GM21529 (cell line): Measurements from ENCODE around the gene SNX5.

Source experiments
- ATAC-seq: cut with Tn5 transposase; IDR thresholded peaks from one replicate; pipeline ENCODE4 v1.9.1; 2021; ENCODE audit not compliant: unreplicated experiment

The SNX5 gene

DNA sequence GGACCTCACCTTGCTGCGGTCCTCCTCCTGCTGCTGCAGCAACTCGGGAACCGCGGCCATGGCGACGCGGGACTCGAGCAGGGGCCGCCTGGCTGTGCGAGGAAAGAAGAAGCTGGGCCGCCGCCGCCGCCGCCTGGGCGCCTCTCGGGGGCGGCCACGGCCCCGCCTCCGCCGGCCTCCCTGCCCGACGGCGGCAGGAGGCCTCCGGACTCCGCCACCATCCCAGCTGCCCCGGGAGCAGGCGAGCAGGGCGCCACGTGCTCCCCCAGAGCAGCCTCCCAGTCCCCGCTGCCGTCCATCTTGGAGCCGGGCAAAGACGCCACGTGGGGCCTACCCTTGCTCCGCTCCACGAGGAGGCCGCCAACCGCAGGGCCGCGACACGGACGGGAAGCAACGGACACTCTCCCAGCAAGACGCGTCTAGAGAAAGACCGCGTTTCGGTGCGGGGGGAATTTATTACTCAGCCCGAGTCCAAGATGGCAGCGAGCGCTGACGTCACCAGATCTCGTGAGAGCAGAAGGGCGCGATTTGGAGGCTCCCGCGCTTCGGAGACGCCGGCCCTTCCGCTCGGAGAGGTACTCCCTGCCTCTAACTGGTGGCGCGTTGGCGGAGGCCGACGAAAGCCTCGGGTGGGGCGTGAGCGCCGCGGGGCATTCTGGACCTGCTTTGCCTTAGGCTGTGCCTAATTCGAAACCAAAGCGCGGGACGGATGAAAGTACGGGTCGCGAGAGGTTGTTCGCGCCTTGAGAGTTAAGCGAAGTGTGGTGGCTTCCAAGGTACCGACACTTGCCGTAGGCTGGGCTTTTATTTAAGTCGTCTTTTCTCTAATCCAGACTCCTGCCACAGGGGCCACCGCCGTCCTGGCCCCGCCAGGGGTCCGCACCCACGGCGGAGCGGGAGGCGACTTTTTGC lies at the start of gene SNX5, which contains the start of gene MGME1:
Gene SNX5, minus strand, starts transcription at position 429 of the 912 bp plus-strand sequence. Its CDS starts 369 bp downstream, at position 60.
Gene MGME1, plus strand, starts transcription at position 653 of the 912 bp plus-strand sequence. CDS start 842 bp downstream, outside the sequence.
- peak; percentile 79 for ATAC-seq

DNA sequence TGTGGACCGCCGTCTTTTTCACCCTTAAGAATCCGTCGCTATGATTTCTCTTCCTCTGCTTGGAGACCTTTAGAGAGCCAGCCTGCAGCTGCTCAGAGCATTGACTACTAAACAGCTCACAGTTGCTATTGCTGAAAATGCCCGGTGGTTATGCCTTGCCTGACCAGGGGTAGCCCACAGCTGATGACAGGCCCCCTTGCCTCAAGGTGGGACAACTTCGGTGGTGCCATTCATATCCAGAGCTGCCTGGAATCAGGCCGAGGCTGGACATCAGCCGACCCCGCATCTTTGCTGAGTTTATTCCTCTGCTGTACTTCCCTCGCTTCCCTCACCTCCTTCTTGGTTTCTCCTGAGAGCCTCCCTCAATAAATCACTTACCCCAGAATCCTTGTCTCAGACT lies 49.5 kb upstream of the SNX5 start:
- ATAC-seq: no peak

DNA sequence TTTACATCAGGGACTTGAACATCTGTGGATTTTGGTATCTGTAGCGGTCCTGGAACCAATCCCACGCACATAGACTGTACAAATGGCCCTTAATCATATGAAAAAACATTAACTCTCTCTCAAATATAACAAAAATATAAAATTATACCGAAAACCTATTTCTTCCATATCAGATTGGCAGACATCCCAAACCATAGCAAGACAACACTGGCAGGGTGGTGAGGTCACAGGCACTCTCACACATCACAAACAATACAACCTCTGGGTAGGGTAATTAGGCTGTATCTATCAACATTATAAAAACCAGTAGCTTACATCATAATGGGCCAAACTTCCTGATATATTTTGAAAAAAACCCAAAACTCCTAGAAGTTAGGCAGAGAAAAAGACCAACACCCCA lies 48.2 kb upstream of the SNX5 start:
- no peak for ATAC-seq

DNA sequence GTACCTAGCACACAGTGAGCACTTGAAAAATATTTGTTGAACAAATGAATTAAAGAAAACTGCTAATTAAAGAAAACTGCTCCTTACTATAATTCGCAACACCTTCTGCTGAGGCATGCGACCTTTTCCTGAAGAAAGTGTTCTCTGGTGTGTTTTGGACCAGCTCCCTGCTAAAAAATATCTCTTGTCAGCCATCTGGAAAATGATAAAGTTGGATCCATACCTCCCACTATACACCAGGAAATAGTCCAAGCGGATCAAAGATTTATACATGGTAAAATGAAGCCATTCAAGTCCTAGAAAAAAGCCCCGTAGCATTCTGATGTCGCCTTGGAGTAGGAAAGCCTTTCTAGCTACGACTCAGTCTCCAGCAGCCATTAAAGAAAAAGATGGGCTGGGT lies 45.8 kb upstream of the SNX5 start:
- ATAC-seq: no peak

DNA sequence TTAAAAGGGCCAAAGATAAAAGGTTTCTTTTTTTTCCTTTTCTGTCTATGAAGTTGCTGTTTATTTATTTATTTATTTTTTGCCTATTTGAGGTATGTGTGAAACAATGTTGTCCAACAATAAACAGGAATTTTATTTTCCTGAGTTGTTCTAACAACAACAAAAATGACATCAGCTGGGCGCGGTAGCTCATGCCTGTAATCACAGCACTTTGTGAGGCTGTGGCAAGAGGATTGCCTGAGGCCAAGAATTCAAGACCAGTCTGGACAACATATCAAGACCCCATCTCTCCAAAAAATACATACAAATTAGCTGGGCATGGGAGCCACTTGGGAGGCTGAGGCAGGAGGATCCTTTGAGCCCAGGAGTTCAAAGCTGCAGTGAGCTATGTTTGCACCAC lies 44.3 kb upstream of the SNX5 start:
- no peak for ATAC-seq

DNA sequence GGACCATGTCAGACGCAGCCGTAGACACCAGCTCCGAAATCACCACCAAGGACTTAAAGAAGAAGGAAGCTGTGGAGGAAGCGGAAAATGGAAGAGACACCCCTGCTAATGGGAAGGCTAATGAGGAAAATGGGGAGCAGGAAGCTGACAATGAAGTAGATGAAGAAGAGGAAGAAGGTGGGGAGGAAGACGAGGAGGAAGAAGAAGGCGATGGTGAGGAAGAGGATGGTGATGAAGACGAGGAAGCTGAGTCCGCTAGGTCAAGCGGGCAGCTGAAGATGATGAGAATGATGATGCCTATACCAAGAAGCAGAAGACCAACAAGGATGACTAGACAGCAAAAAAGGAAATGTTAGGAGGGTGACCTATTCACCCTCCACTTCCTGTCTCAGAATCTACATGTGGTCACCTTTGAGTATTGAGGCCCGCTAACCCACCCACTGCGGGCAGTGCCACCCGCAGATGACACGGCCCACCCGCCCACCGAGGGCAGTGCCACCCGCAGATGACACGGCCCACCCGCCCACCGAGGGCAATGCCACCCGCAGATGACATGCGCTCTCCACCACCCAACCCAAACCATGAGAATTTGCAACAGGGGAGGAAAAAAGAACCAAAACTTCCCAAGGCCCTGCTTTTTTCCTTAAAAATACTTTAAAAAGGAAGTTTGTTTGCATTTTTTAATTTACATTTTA lies 43.5 kb upstream of the SNX5 start:
- ATAC-seq: no peak

DNA sequence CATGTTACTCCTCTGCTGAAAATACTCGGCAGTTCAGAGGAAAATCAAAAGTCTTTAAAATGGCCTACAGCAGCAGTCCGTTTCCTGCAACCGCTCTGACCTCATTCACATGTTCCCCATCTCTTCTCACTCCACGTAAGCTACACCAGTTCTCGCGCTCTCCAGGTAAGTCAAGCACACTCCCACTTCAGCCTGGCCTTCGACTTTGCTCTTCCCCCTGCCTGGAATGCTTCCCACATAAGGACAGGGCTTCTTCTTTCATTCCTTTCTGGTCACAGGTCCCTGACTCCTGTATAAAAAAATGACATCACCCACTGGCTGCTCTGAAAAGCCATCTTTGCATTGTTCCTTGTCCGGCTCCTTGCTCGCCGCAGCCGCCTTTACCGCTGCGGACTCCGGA lies 42.9 kb upstream of the SNX5 start:
- no peak for ATAC-seq

DNA sequence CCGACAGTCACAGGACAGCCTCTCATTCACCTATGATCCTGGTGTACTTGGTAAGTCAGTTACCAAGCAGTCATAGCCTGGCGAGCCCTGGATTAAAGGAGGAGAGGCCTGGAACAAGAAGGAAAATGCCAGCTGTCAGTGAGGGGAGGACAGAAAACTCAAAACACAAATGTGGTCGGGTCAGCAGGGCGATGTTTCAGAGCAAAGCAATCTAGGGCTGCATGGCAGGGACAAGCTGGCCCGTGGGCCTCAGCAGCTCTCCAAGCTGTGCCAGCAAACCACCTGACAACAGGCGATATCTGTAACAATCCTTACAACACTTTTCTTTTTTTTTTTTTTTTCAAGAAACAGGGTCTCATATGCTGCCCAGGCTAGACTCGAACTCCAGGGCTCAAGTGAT lies 40.5 kb upstream of the SNX5 start:
- ATAC-seq: no peak

DNA sequence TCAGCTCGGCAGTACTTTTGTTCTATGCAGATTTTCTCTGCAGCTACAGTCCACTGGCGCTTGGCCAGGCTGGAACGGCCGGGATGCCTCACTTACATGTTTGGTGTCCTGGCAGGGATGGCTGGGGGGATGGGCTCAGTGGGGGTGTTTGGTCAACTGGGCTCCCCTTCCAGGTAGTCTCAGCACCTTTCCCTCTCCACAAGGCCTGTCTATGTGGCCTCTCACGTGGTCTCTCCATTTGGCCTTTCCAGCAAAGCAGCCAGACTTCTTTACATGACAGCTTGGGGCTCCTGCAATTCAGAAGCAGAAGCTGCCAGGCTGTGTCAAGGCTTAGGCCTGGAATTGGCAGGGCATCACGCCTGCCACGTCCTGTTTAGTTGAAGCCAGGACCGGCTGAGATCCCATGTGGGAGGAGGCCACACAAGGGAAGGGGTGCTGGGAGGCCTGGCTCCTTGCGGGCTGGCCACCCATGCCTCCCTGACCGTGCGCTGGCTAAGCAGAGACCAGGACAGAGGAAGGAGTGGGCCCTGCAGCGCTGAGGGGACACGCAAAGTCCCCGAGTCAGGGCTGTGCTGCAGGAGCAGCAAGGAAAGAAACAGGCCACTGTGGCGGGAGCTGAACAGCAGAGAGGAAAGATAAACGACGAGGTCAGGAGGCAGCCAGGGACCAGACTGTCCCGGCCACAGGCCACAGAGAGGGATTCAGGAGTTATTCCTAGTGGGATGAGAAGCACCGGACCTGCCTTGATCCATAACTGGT lies 39.1 kb upstream of the SNX5 start:
- no peak for ATAC-seq

DNA sequence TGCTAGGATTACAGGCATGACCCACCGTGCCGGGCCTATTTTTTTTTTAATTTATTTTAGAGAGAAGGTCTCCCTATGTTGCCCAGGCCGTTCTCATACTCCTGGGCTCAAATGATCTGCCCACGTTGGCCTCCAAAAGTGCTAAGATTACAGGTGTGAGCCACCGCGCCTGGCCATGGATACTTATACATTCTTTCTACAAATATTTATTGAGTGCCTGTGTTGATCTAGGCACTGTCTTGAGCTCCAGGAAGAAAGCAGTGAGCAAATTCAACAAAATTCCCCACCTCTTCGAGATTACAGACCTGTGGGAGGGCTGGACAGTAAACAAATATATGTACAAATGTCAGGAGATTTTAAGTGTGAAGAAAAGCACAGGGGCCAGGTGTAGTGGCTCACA lies 38.1 kb upstream of the SNX5 start:
- no peak for ATAC-seq

DNA sequence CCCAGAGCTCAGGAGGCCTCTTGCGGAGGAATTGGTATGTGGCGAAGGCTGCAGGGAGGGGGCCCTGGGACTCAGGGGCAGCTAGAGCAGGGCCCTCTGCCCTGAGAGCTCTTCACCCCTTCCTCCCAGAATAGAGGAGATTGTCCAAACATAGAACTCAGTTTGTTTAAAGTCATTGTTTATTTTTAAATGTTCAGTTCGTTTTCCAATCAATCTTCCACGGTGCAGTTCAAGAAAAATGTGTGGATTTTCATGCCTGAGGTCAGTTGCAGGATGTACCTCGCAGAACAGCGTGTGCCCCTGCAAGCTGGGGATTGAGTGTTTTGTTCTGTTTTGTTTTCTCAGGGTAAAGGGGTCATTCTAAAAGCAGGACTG lies 37.4 kb upstream of the SNX5 start:
- no peak for ATAC-seq

DNA sequence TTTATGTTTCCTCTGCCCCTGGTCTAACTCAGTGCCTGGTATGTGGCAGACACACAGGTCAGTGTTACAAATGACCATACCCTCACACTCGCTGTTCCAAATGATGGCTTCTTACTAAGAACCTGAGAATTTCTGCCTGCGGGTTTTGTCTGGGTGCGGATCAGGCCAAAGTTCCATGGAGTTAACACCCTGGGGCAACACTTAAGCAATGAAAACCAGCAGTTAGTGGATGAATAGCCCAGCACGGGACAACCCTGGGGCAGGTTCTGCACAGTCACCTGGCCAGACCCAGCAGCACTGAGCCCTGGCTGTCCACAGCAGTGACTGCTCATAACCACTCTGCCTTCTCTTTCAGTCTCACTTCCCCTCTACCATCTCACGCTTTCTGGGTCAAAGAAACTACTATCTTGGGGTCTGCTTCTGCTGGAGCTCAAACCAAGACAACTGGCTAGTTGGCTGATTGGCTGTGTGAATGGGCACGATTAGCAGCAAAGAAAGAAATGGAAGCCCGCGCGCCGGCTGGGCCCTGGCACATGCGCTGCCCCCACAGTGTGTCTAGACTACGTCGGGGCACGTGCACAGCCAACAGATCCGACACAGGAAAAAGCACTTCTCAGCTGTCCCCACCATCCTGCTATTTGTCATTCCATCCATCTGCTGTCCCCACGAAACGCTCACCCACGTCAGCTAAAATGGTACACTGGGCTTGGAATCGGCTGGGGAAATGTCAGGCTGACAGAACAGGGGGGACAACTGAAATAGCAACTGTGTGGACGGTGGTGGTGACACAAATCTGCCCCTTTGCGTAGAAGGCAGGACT lies 36.8 kb upstream of the SNX5 start:
- ATAC-seq: peak; percentile 91

DNA sequence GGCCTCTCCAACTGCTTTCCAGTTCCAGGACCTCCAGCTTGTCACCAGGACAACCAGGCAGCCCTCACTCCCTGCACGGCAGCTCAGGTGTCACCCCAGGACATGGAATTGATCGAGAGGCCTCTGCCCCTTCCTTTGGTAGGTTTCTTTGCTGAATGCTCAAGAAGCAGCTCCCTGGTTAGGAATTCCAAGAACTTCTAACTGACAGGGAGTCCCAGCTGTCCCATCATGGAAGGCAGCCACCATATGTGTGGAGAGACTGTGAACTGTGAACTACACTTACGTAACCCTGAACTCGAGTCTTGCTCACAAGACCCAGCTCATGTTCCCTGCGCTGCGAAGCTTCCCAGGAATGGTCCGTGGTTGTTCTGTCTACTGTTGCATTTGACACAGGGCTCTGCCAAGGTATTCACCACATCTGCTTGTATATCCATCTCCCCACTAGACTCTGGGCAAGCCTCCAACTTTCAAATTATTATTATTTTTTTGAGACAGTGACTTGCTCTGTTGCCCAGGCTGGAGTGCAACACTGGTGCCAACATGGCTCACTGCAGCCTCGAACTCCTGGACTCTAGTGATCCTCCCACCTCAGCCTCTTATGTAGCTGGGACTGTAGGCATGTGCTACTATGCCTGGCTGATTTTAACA lies 35.9 kb upstream of the SNX5 start:
- ATAC-seq: no peak

DNA sequence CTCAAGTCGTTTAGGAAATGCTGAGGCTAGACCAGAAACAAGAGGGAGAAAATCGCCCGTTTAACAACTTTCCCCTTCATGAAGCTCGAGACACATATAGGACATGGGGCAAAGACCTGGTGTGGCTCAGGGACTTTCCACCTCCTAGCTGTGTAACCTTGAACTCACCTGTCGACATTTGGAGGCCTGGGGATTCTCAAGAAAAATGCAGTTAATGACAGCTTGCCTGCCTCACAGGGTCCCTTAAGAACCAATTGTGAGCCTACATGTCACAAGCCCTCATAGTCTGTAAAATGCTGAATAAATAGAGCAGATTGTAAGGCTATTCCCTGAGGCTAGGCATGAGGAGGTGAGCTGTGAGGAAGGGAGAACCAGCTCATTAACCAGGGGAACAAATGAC lies 35.3 kb upstream of the SNX5 start:
- ATAC-seq: peak; percentile 44

DNA sequence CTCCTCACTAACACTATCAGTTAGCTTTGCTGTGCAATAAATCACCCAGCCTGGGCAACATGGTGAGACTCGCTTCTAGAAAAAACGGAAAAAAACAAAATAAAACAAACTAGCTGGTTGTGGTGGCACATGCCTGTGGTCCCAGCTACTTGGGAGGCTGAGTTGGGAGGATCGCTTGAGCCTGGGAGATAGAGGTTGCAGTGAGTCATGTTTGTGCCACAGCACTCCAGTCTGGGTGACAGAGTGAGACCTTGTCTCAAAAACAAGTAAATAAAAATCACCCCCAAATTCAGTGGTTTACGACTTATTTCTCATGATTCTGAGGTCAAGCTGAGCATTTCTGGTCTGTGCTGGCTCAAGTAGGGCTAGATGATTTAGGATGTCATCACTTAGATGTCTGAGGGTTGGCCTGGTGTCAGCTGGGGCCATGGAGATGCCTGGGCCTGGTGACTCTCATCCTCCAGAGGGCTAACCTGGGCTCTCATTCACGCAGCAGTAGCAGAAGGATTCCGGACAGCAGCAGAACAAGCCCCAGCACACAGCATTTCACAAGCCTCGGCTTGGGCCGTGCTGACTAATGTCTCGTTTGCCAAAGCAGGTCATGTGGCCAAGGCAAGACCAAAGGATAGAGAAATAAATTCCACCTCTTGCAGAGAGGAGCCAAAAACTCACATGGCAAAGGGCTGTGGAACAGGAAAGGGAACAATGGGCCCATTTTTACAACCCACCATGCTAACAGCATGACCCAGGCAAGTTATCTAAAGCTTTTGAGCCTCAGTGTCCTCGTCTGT lies 32.7 kb upstream of the SNX5 start:
- no peak for ATAC-seq

DNA sequence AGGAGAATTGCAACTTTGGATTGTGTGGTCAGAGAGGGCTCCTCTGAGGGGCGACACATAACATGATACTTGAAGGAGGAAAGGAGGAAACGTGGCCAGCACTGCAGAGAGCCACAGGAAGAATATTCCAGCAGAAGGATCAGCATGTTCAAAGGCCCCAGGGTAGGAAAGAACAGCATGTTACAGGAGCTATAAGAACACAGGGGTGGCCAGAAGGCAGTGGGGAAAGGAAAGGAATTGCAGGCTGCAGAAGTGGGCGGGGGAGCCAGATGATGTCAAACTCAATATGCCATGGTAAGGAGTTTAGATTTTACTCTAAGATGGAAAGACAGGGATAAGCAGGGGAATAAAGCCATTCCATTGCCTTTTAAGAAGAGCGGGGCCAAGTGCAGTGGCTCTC lies 31.0 kb upstream of the SNX5 start:
- ATAC-seq: no peak

DNA sequence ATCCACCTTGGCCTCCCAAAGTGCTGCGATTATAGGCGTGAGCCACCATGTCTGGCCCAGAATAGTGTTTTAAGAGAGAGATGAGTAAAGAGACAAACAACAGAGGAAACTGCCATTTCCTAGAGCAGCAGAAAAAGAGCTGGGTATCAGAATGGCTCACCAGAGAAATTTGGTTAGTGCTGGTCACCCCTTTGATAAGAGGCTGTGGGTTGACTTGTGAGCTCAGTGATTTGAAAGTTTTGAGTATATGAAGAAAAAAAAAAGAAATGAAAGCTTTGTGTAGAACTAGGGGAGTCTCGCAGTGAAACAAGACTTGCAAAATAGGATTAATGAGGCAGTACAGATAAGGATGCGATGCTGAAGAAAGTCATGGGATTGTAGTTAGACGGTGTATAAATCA lies 29.9 kb upstream of the SNX5 start:
- no peak for ATAC-seq

DNA sequence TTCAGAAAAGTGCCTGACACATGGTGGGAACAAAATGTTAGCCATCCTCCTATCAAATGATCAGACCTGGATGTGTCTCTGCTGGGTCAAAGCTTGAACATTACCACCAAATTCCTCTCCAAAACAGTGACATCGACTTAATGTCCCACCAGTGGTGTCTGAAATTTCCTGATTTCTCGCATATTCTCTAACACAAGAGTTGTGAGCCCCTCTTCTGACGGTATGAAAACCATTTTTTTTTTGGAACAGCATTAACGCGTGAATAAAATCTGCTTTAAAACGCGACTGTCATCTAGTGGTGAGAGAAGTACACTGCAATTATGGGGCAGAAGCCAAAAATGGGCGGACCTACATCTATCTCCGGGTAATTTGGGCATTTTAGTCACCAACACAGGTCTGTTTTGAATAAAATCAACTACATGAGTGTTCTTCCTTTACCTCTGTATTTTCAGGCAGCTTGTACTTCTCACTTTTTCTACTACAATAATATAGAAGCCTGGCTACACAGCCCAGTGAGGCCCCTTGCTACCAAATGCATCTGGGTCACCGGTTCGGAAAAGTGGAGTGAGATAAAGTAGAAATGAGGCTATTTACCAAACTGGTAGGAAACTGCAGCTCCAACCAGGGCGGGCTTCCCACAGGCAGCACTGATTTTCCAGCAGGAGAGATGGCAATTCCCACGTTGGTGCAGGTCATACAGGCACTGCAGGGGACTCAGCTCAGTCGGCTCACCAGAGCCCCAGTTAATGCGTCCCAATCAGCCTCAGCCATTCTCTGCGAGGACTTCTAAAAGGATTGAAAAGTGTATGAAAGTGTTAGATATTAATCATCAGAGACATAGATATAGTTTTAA lies 27.6 kb upstream of the SNX5 start:
- ATAC-seq: peak; percentile 40
